Aorta (tissue), 5 donors: Measurements from ENCODE around the gene PSG1. TPM values are rescaled to one million over a fixed set of nuclear protein-coding genes. Genes with fewer than 3 reads are reported as not detected.
"Not testable (repeated sequence)": the region's sequence is repeated elsewhere in the genome, so short reads cannot be mapped to it uniquely, and the experiment has no call there.

Experiments used
- ATAC-seq: fragments of 200-7000 bp; cut with Tn5 transposase; one replicate; pipeline ENCODE4 v1.9.1; 2022; ENCODE audit warnings: moderate library complexity; ENCODE audit not compliant: low FRiP score
- DNase-seq, 2 donors: peaks; one replicate each; pipeline ENCODE4 v3.0.0-alpha.2; 2020
- H3K27ac ChIP-seq, 2 donors: one replicate each; pipeline ENCODE4 v1.5.1; 2013; ENCODE audit warnings: low read length in 2 of 2, mild to moderate bottlenecking in 2 of 2, moderate library complexity in 2 of 2, control low read depth in 1 of 2, inconsistent platforms in 1 of 2, low read depth in 1 of 2
- H3K27me3 ChIP-seq, 2 donors: one replicate each; pipeline ENCODE4 v1.6.1; 2013; ENCODE audit warnings: control low read depth in 1 of 2, low read length in 1 of 2, mild to moderate bottlenecking in 1 of 2, moderate library complexity in 1 of 2; ENCODE audit not compliant: insufficient read depth in 2 of 2, control insufficient read depth in 1 of 2
- H3K36me3 ChIP-seq, 2 donors: one replicate each; pipeline ENCODE4 v1.6.1; 2013; ENCODE audit warnings: control low read depth in 1 of 2, low read length in 1 of 2, mild to moderate bottlenecking in 1 of 2; ENCODE audit not compliant: insufficient read depth in 2 of 2, control insufficient read depth in 1 of 2
- H3K4me1 ChIP-seq, 2 donors: one replicate each; pipeline ENCODE4 v1.6.1; 2013; ENCODE audit warnings: low read length in 2 of 2, control low read depth in 1 of 2, mild to moderate bottlenecking in 1 of 2, moderate library complexity in 1 of 2; ENCODE audit not compliant: insufficient read depth in 2 of 2, control insufficient read depth in 1 of 2
- H3K4me3 ChIP-seq, 2 donors: one replicate each; pipeline ENCODE4 v1.5.1; 2013; ENCODE audit warnings: low read length in 2 of 2, control low read depth in 1 of 2, mild to moderate bottlenecking in 1 of 2
- H3K9me3 ChIP-seq: one replicate; pipeline ENCODE4 v1.6.1; 2013; ENCODE audit warnings: mild to moderate bottlenecking, low read length; ENCODE audit not compliant: control insufficient read depth
- WGBS, 2 donors: extraction: QIAGEN DNeasy Blood & Tissue Kit; methylation state at CpG; one replicate each; pipeline ENCODE4 v1.1.7; 2013; 5-methylcytosine and 5-hydroxymethylcytosine counted together
- intact Hi-C, 2 donors: fragments of 100-400 bp; cut with DNase I; formaldehyde crosslinking; loops; one replicate each; pipeline versions ENCODE4 v1.14.2 to v1.15.0; 2022
- polyA plus RNA-seq, 2 donors: library from polyadenylated mRNA; stranded (reverse); fragments of 200-250 nt; gene quantifications; one replicate each; pipeline ENCODE4 v1.2.3, GENCODE V29; 2013
- total RNA-seq, 2 donors: library from RNA; stranded (reverse); fragmentation: NEBNext Ultra II Directional; extraction: Animal tissue kit (Norgen Biotek cat#: 25700); gene quantifications; one replicate each; pipeline ENCODE4 v1.2.1, GENCODE V29; 2021
- donor health status: healthy with polysubstance abuse.
- donor health status: Bipolar disorder and iron deficiency.
- donor health status: DM: no; HTN: no; CAD: no.
- donor health status: DM: no; HTN: no; CAD: no.
- donor health status: DM: yes; HTN: yes; CAD: no.

The PSG1 gene
- total and polyA plus RNA-seq, 4 donors: not detected

GRCh38 chr19:42897729-42898128 is 18.2 kb upstream of the PSG1 start:
- H3K27me3 ChIP-seq, H3K4me3 ChIP-seq, H3K36me3 ChIP-seq, ATAC-seq, H3K27ac ChIP-seq, intact Hi-C loops, H3K4me1 ChIP-seq, DNase-seq, H3K9me3 ChIP-seq: not testable (repeated sequence)
- 13 to 45% methylated on average over 1 of the region's 1 CpG for WGBS, 2 donors

- intact Hi-C loops, H3K36me3 ChIP-seq, ATAC-seq, H3K27me3 ChIP-seq, H3K4me3 ChIP-seq, H3K9me3 ChIP-seq, H3K27ac ChIP-seq, H3K4me1 ChIP-seq, DNase-seq: not testable (repeated sequence)
- WGBS, 2 donors: 84 to 85% methylated on average over 7 of the region's 7 CpGs
Measured at GRCh38 chr19:42890446-42890845, 10.9 kb upstream of the PSG1 start.

- H3K4me1 ChIP-seq, H3K27ac ChIP-seq, H3K36me3 ChIP-seq, H3K9me3 ChIP-seq, H3K27me3 ChIP-seq, ATAC-seq, DNase-seq, H3K4me3 ChIP-seq, intact Hi-C loops: not testable (repeated sequence)
Measured at GRCh38 chr19:42887876-42888445, 8.4 kb upstream of the PSG1 start.

GRCh38 chr19:42882730-42883129 is 3.2 kb upstream of the PSG1 start:
- H3K4me3 ChIP-seq, H3K9me3 ChIP-seq, ATAC-seq, DNase-seq, H3K4me1 ChIP-seq, H3K27me3 ChIP-seq, H3K27ac ChIP-seq, intact Hi-C loops, H3K36me3 ChIP-seq: not testable (repeated sequence)
- WGBS, 2 donors: 63 to 73% methylated on average over 2 of the region's 2 CpGs

- DNase-seq, H3K4me3 ChIP-seq, intact Hi-C loops, H3K36me3 ChIP-seq, H3K4me1 ChIP-seq, H3K27ac ChIP-seq, H3K27me3 ChIP-seq, ATAC-seq, H3K9me3 ChIP-seq: not testable (repeated sequence)
- 50 to 60% methylated on average over 5 of the region's 5 CpGs for WGBS, 2 donors
Measured at GRCh38 chr19:42882010-42882409, 2.5 kb upstream of the PSG1 start.

- H3K36me3 ChIP-seq, H3K4me3 ChIP-seq, H3K27me3 ChIP-seq, H3K27ac ChIP-seq, intact Hi-C loops, H3K4me1 ChIP-seq, H3K9me3 ChIP-seq, DNase-seq, ATAC-seq: not testable (repeated sequence)
- WGBS, 2 donors: 59 to 60% methylated on average over 8 of the region's 8 CpGs
Measured at GRCh38 chr19:42881279-42881678, 1.8 kb upstream of the PSG1 start.

GRCh38 chr19:42880621-42881020 is 1.1 kb upstream of the PSG1 start:
- H3K36me3 ChIP-seq, H3K27ac ChIP-seq, H3K9me3 ChIP-seq, intact Hi-C loops, H3K4me3 ChIP-seq, DNase-seq, H3K4me1 ChIP-seq, ATAC-seq, H3K27me3 ChIP-seq: not testable (repeated sequence)
- 80 to 88% methylated on average over 9 of the region's 9 CpGs for WGBS, 2 donors

GRCh38 chr19:42876596-42876995 is 2.9 kb downstream of the PSG1 start:
- H3K36me3 ChIP-seq, H3K4me3 ChIP-seq, H3K9me3 ChIP-seq, H3K27me3 ChIP-seq, intact Hi-C loops, H3K4me1 ChIP-seq, ATAC-seq, DNase-seq, H3K27ac ChIP-seq: not testable (repeated sequence)

GRCh38 chr19:42875881-42876280 is 3.6 kb downstream of the PSG1 start:
- H3K4me1 ChIP-seq, H3K9me3 ChIP-seq, H3K27ac ChIP-seq, intact Hi-C loops, H3K4me3 ChIP-seq, DNase-seq, H3K36me3 ChIP-seq, ATAC-seq, H3K27me3 ChIP-seq: not testable (repeated sequence)
- 47 to 53% methylated on average over 1 of the region's 1 CpG for WGBS, 2 donors
